Activated CD4-positive, alpha-beta T cell treated with anti-CD3 and anti-CD28 coated beads, Interleukin-2, amount 50 U/mL, for 24 hours (primary cell): ENCODE measurements around the gene UBR3.
A peak's percentile ranks its signal among the peaks of the same experiment; 100 is the strongest.
"Not testable (repeated sequence)": the region's sequence is repeated elsewhere in the genome, so short reads cannot be mapped to it uniquely, and the experiment has no call there.

Experiments
- DNase-seq, 2 donors: peaks; one replicate each; pipeline ENCODE4 v3.0.0-alpha.2; 2020; ENCODE audit warnings: low read depth in 1 of 2, low spot score in 1 of 2

Gene UBR3

DNA sequence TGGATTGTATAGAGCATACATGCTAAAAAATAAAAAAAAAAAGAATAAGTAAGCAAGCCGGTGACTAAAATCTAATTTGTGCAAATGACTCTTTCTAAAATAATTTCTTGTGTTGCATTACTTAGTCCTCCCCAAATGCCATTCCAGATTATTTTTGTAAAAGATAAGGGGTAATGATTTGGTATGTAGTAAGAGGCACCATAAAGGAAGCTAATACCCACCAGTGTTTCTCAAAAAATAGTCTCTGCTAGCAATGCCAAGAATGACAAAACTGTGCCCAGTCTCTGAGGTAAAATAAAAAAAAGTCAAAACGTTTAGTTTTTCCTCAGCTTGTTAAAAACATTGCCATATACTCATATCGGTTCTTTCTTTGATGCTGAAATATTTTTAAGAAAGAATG, 5.2 kb upstream of the UBR3 start:
- DNase-seq: no peak

DNA sequence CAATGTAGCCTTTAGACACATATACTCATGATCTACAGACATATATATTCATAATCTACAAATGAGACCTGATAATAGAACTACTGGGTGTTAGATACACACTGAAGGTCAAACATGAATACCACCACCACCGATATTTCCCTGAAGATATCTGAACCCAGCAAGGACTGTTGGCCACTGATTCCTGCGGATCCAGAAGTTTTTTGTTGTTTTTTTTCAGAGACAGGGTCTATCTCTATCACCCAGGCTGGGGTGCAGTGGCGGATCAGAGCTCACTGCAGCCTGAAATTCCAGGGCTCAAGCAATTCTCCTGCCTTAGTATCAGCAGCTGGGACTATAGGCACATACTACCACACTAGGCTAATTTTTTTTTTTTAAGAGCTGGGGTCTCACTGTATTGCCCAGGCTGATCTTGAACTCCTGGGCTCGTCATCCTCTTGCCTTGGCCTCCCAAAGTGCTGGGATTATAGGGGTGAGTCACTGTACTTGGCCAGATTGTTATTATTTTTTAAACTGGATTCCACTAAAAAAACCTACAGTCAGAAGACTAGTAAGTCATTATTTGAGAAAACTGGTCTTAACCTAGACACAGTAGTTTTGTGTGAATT, 4.4 kb upstream of the UBR3 start:
- DNase-seq: no peak

DNA sequence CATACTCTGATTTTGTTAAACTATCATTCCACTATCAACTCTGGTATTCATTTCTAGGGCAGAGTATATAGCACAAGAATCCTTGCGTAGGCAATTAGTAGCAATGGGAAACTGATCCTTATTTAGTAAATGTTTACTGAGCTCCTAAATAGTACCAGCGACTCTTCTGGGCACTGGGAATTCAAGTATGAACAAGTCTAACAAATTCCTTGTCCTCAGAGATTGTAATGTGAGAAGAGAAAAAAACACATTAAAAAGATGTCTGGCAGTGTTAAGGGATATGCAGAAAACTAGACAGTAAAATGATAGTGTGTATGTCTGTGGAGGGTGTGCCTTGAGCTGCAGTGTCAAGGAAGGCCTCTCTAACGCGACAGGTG, 3.3 kb upstream of the UBR3 start:
- no peak for DNase-seq

DNA sequence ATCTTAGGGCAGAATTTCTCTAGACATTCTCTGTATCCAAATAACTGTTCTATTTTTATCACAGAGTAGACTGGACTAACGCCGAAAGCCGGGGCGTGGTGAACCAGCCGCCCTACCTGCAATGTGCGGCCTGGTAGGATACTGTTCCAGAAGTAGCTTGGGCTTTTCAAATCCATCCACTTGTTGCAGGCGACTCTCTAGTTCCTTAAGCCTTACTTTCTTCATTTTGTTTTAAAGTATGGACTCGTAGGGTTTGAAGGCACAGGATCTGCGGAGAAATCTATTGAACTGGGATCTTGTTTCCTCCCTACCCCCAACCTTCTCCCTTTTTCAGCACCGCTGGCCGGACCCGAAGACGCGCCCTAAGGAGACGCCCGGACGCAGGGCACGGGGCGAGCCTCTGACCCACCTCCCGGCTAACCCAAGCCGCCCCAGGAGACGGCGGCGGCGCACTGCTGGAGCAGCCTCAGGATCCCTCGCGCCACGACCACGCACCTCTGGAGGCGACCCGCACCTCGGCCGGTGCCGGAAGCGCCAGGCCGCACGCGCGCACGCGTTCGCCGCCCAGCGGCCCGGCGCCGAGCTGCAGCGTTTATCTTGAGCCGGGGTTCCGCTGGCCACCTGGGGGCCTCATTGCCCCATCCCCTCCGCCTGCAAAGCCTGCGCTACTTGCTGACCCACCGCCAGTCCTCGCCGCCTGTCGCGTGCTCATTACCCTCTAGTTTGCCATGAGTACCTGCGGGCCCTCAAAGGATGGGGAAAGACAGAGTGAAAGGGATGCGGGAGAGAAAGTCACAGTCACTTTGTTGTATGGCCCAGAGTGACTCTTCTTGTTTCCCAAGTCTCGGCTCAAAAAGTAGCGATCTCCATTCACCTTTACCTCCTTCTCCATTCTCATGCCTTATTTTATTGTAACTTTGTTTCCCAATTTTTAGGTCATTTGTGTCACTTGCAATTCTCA, 2.6 kb upstream of the UBR3 start, which contains the start of gene METTL5:
TSS of gene METTL5 (minus strand) at position 533 of the 961 bp plus-strand sequence. CDS start at position 225, 308 bp downstream.
- peak; percentile 59 to 67 for DNase-seq

DNA sequence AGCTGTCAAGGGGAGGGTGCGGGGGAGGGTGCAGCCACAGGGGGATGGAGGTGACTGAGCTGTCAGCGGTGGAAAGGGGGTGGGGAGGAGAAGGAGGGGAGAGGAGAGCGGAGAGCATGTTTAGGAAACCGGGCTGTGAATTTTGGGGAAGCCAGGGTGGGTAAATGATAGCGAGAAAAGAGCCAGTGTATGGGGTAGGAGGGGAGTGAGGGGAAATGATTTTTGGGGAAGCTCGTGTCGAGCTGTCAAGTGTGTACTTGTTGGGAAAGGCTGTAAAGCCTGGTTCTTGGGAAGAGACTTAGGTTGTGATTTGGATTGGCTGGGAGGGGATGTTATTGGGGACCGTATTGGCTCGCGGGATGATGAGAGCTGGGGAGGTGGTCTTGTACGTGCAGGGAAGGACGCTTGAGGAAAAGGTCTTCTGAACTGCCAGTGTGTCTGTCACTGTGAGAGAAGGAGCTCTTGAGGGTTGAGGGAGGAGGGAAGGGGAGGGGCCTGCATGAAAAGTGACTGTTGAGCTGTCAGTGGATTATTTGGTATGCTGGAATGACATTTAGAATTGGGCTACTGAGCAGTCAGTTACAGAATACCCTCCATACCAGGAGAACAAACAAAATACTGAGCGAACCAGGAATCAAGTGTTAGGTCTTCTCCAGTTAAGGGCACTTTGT, 1.0 kb downstream of the UBR3 start:
- DNase-seq: peak; percentile 5 to 32

DNA sequence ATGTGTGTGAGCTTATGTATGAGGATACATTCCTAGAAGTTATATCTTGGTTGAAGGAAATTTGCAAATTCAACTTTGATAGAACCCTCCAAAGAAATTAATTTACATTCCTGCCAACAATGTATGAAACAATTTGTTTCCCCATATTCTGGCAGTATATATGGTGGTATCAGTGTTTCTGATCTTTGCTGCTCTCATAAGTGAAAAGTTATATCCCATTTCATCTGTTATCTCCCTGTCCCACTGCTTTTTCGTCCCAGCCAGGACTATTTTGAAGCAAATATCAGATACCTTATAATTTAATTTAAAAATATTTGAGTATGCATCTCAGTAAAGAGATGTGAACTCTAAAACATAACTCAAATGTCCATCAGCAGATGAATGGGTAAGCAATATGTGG, 7.1 kb downstream of the UBR3 start:
- no peak for DNase-seq

DNA sequence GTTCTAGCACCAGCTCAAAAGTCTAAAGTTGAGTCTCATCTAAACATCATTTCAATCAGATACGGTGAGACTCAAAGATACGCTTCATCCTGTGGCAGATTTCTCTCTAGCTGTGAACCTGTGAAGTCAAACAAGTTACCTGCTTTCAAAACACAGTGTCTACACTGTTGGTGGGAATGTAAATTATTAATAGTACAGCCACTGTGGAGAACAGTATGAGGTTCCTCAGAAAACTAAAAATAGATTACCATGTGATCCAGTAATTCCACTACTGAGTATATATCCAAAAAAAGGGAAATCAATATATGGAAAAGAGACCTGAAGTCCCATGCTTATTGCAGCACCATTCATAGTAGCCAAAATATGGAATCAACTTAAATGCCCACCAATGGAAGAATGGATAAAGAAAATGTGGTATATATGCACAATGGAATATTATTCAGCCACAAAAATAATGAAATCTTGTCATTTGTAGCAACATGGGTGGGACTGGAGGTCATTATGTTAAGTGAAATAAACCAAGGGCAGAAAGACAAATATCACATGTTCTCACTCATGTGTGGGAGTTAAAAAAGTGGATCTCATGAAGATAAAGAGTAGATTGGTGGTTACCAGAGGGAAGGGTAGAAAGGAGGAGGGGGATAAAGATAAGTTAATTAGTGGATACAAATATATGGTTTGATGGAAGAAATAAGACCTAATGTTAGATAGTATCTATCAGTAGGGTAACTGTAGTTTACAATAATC, 11.7 kb downstream of the UBR3 start:
- no peak for DNase-seq

DNA sequence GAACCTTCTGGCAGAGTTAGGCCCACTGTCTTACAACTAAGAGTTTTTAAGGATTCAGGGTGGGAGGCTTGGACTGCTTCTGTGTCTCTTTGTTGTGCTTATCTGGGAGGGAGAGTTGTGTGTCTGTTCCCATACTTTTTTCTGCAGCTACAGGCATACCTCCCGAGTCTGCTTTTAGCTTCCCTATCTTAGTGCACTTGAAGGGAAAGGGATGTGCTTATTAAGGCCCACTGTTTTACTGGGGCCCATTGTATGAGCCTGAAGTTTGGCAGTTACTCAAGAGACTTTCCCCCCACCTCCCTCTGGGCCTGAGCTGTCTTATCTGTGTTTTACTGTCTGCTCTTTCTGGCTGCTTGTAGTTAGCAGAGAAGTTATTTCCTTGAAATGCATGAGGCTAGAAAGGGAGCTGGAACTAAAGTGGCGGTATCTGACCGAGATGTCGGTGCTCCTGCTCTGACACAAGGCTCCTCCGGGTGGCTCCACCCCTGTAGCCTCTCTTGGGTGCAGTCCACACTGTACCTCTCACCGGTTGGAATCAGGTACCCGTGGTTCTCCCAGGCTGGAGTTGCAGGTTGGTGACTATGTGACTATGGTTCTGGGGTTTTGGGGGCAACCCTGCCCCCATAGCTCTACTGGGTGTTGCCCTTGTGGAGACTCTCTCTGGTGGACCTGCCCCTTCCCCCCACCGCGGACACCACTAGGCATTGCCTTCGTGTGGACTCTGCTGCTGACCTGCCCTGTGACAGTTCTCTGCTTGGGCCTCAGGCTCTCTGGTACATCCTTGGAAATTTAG, 12.9 kb downstream of the UBR3 start:
- DNase-seq: no peak

DNA sequence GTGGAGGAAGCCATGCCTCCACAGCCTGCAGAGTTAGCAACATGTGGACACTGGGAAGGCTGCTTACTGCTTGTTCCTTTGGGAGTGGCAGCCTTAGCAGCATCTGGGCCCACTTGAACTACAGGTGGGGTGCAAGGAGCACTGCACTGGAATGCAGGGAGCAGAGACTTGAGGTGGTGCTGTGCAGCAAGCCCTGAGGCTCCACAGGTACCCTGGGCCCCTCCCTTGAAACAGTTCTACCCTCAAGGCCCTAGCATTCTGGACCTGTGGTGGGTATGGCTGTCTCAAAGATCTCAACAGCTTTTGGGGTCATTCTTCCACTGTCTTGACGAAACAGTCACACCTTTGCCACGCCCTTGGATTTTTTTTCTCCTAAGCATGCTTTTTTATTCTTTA, 13.5 kb downstream of the UBR3 start:
- DNase-seq: no peak

DNA sequence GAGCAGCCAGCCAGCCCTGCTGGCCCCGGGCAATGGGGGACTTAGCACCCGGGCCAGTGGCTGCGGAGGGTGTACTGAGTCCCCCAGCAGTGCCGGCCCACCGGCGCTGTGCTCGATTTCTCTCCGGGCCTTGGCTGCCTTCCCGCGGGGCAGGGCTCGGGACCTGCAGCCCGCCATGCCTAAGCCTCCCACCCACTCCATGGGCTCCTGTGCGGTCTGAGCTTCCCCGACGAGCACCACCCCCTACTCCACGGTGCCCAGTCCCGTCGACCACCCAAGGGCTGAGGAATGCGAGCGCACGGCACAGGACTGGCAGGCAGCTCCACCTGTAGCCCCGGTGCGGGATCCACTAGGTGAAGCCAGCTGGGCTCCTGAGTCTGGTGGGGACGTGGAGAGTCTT, 14.4 kb downstream of the UBR3 start:
- not testable (repeated sequence) for DNase-seq

DNA sequence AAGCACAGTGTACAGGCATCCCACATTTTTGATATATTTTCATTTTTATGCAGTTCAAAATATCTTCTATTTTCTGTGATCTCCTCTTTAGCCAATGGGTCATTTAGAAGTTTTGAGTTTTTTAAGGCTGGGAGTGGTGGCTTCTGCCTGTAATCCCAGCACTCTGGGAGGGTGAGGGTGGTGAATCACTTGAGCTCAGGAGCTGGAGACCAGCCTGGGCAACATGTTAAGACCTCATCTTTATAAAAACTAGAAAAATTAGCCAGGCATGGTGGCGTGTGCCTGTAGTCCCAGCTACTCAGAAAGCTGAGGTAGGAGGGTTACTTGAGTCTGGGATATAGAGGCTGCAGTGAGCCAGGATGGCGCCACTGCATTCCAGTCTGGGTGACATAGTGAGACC, 17.8 kb downstream of the UBR3 start:
- DNase-seq: no peak

DNA sequence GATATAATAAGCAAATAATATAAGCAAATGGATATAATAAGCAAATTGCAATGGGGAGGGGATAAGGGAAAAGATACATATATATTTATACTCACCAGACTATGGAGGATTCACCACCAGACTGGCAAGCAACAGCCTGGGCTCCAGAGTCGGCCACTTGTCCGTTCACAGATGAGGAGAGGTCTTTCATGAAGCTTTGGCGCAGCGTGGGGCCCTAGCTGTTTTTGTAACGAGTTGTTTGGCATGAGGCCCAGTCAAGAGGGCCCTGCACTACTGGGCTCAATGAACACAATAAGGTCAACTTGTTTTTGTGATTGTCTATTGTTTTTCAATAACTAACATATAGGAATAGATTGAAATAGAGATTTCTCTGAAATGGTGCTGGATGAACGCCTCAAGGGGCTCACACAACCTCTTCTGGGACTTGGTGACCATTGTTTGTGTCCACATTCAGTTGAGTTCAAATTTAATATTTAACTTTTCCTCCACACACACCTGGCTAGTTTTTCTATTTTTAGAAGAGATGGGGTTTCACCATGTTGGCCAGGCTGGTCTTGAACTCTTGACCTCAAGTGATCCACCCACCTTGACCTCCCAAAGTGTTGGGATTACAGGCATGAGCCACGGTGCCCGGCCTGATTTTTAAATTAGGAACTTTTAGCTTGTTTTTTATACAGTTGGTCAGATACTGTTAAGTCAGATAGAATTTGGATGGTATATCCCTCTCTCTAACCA, 21.9 kb downstream of the UBR3 start:
- DNase-seq: not testable (repeated sequence)

DNA sequence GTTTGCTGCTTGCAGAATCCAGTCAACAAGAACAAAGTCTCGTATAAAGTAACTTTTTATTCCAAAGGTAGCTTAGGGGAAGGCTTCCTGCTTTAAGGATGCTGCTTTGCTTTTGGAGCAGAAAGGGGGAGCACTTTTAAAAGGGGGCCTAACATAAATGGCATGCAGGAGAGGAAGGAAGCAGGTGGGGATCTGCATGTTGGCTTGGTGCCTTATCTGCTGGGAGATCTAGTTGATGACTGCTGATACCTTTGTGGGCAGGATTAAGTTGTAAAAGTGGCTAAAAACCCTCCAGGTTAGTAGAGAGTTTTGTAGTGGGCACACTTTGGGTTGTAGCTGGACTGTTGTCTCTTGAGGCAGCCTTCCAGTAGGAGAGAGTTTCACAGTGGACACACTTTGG, 22.5 kb downstream of the UBR3 start:
- DNase-seq: no peak

DNA sequence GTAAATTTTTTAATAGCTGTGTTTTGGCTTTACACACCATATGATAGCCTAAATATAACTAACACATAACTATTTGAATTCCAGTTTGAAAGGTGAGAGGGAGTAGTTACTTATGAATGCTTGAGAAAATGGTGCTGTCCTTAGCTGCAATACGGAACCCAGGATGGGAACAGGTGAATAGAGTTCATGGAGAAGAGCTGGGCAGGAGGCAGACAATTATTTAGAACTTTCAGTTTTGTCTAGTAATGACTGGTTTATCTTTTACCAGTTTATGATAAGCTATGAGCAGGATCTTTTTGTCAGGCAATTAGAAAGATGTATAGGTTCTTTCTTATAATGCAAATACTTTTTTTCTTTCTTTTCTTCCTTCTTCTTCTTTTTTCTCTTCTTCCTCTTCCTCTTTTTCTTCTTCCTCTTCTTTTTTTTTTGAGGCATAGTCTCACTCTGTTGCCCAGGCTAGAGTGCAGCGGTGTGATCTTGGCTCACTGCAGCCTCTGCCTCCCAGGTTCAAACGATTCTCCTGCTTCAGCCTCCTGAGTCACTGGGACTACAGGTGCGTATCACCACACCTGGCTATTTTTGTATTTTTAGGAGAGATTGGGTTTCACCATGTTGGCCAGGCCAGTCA, 25.9 kb downstream of the UBR3 start:
- no peak for DNase-seq

DNA sequence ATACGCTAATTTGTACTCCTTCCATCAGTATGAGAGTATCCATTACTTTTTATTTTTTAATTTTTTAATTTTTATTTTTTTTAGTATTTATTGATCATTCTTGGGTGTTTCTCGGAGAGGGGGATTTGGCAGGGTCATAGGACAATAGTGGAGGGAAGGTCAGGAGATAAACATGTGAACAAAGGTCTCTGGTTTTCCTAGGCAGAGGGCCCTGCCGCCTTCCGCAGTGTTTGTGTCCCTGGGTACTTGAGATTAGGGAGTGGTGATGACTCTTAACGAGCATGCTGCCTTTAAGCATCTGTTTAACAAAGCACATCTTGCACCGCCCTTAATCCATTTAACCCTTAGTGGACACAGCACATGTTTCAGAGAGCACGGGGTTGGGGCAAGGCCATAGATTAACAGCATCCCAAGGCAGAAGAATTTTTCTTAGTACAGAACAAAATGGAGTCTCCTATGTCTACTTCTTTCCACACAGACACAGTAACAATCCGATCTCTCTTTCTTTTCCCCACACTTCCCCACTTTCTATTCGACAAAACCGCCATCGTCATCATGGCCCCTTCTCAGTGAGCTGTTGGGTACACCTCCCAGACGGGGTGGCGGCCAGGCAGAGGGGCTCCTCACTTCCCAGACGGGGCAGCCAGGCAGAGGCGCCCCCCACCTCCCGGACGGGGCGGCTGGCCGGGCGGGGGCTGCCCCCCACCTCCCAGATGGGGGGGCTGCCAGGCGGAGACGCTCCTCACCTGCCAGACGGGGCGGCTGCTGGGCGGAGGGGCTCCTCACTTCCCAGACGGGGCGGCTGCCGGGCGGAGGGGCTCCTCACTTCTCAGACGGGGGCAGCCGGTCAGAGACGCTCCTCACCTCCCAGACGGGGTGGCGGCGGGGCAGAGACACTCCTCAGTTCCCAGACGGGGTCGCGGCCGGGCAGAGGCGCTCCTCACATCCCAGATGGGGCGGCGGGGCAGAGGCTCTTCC, 28.3 kb downstream of the UBR3 start:
- not testable (repeated sequence) for DNase-seq

DNA sequence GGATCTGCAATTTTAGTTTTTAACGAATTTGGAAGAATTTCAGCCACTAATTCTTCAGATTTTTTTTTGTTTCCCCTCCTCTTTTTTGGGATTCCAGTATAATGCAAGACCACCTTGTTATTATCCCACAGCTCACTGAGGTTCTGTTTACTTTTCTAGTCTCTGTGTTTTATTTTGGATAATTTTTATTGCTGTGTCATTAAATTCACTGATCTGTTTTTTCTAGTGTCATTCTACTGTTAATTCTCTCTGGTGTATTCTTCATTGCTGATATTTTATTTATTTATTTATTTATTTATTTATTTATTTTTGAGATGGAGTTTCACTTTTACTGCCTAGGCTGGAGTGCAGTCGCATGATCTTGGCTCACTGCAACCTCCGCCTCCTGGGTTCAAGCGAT, 32.2 kb downstream of the UBR3 start:
- DNase-seq: no peak

DNA sequence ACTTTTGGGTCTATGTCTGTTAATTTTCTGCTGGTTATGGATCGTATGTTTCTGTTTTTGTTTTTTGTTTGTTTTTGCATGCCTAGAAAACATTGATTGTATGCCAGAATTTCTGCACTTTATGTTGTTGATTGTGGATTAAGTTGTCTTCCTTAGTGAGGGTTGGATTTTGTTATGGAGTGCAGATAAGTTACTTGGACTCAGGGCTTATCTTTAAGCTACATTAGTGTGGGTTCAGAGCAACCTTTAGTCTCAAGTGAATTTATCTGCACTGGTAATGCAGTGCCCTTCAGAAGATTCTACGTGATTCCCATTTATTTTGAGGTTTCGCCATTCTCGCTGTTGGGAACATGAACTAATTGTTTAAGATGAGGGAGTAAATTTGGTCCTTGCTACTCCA, 32.9 kb downstream of the UBR3 start:
- DNase-seq: no peak

DNA sequence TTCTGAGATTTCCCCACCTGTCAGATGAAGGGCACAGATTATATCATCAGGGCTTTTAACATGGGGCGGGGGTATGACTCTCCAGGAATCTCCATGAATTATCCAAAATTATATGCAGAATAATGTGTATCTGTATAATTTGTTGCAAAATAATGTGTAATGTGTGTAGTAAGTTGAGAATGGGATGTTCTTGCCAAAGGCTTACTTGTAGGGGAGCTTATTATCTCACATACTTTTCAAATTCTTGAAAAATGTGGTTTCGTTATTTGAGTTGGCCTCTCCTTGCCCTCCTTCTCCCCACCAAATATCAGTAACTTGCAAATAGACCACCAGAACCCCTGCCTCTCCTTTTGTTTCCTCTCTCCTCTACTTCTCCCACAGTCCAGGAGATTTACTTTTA, 35.6 kb downstream of the UBR3 start:
- DNase-seq: no peak
